Activated naive CD8-positive, alpha-beta T cell (primary cell): ENCODE results near the gene ROBO4.
A peak's percentile ranks its signal among the peaks of the same experiment; 100 is the strongest.

Source experiments
- H3K27ac Mint-ChIP-seq: one replicate; pipeline ENCODE4 v1.8.0; 2021; ENCODE audit warnings: mixed read lengths
- H3K27me3 Mint-ChIP-seq: one replicate; pipeline ENCODE4 v1.8.0; 2021; ENCODE audit warnings: mixed read lengths
- H3K36me3 Mint-ChIP-seq: one replicate; pipeline ENCODE4 v1.8.0; 2021; ENCODE audit warnings: mixed read lengths
- H3K4me1 Mint-ChIP-seq: one replicate; pipeline ENCODE4 v1.8.0; 2021; ENCODE audit warnings: low read depth, mixed read lengths
- H3K4me3 Mint-ChIP-seq: one replicate; pipeline ENCODE4 v1.8.0; 2021; ENCODE audit warnings: mild to moderate bottlenecking, mixed read lengths
- H3K9me3 Mint-ChIP-seq: one replicate; pipeline ENCODE4 v1.8.0; 2021; ENCODE audit warnings: low read depth, mixed read lengths

The ROBO4 gene

GRCh38 chr11:124839128-124839971, 58.3 kb downstream of the ROBO4 start:
- H3K9me3 Mint-ChIP-seq = no peaks in the 10 kb centered on the region
- peaks cover 19% of the 10 kb centered on the region for H3K4me1 Mint-ChIP-seq
- H3K27me3 Mint-ChIP-seq = peaks cover 45% of the 10 kb centered on the region
- no peak overlapping the region for H3K27ac Mint-ChIP-seq
- H3K4me3 Mint-ChIP-seq = peak overlapping the region; percentile 74
- no peaks in the 10 kb centered on the region for H3K36me3 Mint-ChIP-seq

- Mint-ChIP-seq H3K4me1 (peaks cover 19% of the 10 kb centered on the region), H3K36me3 (no peaks in the 10 kb centered on the region), H3K27me3 (peaks cover 44% of the 10 kb centered on the region), H3K27ac (no peak overlapping the region), H3K4me3 (peak overlapping the region; percentile 30), H3K9me3 (no peaks in the 10 kb centered on the region)
Observed at GRCh38 chr11:124838805-124839127, 58.9 kb downstream of the ROBO4 start.

GRCh38 chr11:124837491-124837856, 60.2 kb downstream of the ROBO4 start:
- H3K9me3 Mint-ChIP-seq = no peaks in the 10 kb centered on the region
- H3K36me3 Mint-ChIP-seq = no peaks in the 10 kb centered on the region
- peaks cover 37% of the 10 kb centered on the region for H3K27me3 Mint-ChIP-seq
- H3K27ac Mint-ChIP-seq = no peak overlapping the region
- H3K4me3 Mint-ChIP-seq = no peak overlapping the region
- peaks cover 15% of the 10 kb centered on the region for H3K4me1 Mint-ChIP-seq

GRCh38 chr11:124835918-124836317, 61.7 kb downstream of the ROBO4 start:
- Mint-ChIP-seq H3K27ac (no peak overlapping the region), H3K36me3 (no peaks in the 10 kb centered on the region), H3K9me3 (no peaks in the 10 kb centered on the region), H3K27me3 (peaks cover 25% of the 10 kb centered on the region), H3K4me3 (peak overlapping the region; percentile 66), H3K4me1 (peaks cover 15% of the 10 kb centered on the region)

- Mint-ChIP-seq H3K4me3 (no peak overlapping the region), H3K27ac (no peak overlapping the region), H3K9me3 (no peaks in the 10 kb centered on the region), H3K4me1 (peaks cover 10% of the 10 kb centered on the region), H3K27me3 (peaks cover 18% of the 10 kb centered on the region), H3K36me3 (no peaks in the 10 kb centered on the region)
Observed at GRCh38 chr11:124834526-124835180, 63.0 kb downstream of the ROBO4 start.
